Melanocyte of skin (primary cell): ENCODE measurements around the gene TFIP11. TPM values are rescaled to one million over a fixed set of nuclear protein-coding genes. Genes with fewer than 3 reads are reported as not detected.

ENCODE experiments used
- small RNA-seq, 2 donors: library from RNA; depleted of rRNA; stranded (forward); fragments of <200 nt; gene quantifications; one replicate each; pipeline ENCODE3, GENCODE V24; 2012
- total RNA-seq, 2 donors: library from RNA; depleted of rRNA; stranded (reverse); fragments of >200 nt; gene quantifications; 2 replicates each; pipeline ENCODE4 v1.2.3, GENCODE V29; 2012

Gene TFIP11
- total RNA-seq = 10 to 100 TPM; 31.3 to 37.0 TPM

DNA sequence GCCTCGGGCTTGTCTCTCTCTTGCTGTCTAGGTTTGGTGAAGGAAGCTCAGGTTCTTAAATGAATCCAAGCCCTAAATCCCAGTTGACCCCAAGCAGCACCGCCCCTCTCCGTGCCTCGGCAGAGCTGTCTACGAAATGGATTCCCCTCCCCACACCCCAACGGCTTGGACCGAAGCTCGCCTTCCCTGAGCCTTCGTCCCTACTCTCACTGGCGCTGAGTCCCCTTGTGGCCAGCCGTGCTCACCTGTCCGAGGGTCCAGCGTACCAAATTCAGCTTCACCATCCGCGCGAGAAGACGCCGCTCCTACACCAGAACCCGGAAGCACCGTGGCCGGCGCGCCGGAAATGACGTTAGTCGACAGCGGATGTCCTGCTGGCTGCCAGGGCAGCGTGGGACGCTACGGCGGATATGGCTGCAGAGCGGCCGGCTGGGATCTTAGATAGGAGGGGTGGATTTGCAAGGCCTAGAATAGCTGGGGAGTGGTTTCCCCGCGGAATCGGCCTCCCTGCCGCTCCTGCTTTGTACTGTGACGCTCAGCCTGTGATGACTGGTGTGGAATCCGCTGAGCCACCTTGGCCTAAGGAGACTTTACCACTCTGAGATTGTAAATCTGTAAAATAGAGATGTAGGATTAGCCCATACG, at the start of gene TFIP11:
TFIP11 (minus strand) TSS at position 325 of the 645 bp plus-strand sequence. CDS start 2,201 bp downstream, outside the sequence.

DNA sequence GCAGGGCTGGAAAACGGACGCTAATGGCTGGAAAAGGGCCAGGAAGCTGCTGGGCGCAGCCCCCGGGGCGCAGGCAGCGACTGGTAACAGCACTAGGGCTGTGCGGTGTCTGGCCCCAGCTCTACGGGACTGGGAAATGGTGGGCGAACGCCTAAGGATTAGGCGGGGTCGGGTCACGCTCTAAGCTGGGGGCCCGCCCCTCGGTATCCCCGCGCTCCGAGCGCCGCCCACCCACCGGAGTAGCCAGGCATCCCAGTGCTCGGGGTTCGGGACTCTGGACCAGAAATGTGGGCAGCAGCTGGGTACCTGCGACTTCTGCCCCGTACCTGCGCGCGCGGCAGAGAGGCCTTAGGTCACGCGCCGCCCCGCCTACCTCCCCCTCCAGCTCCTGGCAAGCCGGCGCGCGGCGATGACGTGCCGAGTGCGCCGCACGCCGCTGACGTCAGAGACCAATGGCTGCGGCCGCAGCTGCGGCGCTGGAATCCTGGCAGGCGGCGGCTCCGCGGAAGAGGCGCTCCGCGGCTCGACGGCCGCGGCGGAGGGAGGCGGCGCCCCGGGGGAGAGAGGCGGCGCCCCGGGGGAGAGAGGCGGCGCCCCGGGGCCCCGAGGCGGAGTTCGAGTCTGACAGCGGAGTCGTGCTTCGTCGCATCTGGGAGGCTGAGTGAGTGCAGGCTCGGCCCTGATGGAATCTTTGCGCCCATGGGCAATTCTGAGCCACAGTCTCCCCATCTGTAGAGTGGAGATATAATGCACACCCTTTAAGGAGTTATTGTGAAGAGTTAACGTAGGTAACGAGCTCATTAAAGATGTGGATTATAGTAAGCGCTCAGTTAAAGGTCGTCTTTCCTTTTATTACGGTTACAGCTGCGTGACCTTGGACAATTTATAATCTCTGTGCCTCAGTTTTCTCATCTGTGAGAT, 28.6 kb downstream of the TFIP11 start, which contains the start of the genes HPS4 and SRRD:
HPS4 (minus strand) TSS at position 345 of the 921 bp plus-strand sequence. CDS start 2,021 bp downstream, outside the sequence.
SRRD (plus strand) TSS at position 439 of the 921 bp plus-strand sequence; CDS start at position 453, 14 bp downstream.

Small RNA genes lying within 50 kb of the gene (small RNA-seq; reads per million reads assigned to genes)
- 10.6 to 20.1 reads per million in 2 donors for gene MIR548J

Other genes starting within 250 kb of the TFIP11 start
- 1 to 10 TPM; 1.0 to 2.3 TPM for gene ASPHD2, start 83.2 kb downstream of the TFIP11 start, total RNA-seq
- 100 to 1,000 TPM; 196 to 234 TPM for gene HPS4, start 28.7 kb downstream of the TFIP11 start, total RNA-seq
- gene SRRD, start 28.6 kb downstream of the TFIP11 start, total RNA-seq = 10 to 100 TPM; 36.5 to 39.6 TPM
- 10 to 100 TPM; 18.6 to 33.0 TPM for gene TPST2, start 77.7 kb upstream of the TFIP11 start, total RNA-seq
- not detected for gene CRYBB1, start 105.6 kb upstream of the TFIP11 start, total RNA-seq
- not detected for gene CRYBA4, start 109.5 kb upstream of the TFIP11 start, total RNA-seq
- gene MIAT, start 145.1 kb upstream of the TFIP11 start, total RNA-seq = under 1 TPM; 0.33 to 0.34 TPM